ENCODE data around the gene WDFY1.

The WDFY1 gene

DNA sequence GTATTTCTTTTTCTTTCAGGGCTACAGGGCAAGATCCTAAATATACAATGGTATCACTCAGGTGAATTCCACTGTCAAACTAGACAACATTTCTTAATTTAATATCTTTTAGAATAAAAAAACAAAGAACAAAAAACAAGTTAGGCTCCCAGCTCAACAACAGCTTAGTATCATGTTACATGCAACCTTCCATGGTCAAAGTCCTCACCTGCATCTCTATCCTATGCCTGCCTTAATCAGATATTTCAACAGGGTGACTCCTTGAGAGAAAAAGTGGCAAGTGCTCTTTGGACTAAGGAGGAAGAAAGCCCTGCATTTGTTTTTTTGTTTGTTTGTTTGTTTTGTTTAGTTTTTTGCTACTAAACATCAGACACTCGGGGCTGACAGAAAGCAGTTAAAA is 50.2 kb downstream of the WDFY1 start:
- TF ChIP-seq, protein P1, sequence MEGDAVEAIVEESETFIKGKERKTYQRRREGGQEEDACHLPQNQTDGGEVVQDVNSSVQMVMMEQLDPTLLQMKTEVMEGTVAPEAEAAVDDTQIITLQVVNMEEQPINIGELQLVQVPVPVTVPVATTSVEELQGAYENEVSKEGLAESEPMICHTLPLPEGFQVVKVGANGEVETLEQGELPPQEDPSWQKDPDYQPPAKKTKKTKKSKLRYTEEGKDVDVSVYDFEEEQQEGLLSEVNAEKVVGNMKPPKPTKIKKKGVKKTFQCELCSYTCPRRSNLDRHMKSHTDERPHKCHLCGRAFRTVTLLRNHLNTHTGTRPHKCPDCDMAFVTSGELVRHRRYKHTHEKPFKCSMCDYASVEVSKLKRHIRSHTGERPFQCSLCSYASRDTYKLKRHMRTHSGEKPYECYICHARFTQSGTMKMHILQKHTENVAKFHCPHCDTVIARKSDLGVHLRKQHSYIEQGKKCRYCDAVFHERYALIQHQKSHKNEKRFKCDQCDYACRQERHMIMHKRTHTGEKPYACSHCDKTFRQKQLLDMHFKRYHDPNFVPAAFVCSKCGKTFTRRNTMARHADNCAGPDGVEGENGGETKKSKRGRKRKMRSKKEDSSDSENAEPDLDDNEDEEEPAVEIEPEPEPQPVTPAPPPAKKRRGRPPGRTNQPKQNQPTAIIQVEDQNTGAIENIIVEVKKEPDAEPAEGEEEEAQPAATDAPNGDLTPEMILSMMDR (IDR thresholded peaks at IDR 0.05; ENCODE audit: low read depth, low read length): no peak

DNA sequence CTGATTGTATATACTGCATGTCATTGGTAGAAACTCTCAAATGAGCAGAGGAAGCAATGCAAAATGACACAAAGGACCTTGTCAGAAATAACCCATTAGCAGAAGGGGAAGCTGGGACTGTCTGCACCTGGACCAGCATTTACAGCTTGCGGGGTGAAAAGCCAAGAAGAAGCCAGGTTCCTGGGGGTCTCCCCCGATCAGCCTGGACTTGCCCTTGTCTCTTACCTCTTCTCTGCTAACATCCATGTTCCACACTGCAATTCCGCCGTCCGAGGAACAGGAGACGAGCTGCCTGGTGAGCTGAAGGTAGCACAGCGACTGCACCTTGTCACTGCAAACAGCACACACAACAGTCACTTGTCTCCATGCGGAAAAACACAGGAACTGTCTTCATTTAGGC is 51.1 kb downstream of the WDFY1 start:
- no peak overlapping the region for H3K4me3 ChIP-seq (ENCODE audit: low read depth, low read length)
- TF ChIP-seq, protein P1 (IDR thresholded peaks at IDR 0.05; ENCODE audit: low read depth, low read length): no peak

More for the DNA sequence above, 50.2 kb downstream of the WDFY1 start:
- H3K4me3 ChIP-seq (ENCODE audit: low read depth, low read length): no peak overlapping the region

DNA sequence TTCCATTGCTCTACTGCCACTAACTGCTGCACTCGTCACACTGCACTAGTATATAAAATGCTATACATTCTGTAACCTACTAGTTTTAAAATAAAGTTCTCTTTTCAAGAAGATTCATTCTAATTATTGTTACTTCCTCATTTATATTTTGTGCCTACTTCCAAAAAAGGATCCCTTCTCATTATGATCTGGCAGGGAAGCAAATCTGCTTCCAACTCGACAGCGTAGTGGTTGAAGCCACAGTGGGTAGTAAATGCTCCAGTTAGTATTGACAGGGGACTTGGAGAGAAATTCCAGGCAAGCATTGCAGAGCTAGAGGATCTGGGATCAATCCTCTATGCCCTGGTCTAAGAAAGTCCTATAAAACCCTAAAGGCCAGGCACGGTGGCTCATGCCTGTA is 54.4 kb downstream of the WDFY1 start:
- H3K4me3 ChIP-seq (ENCODE audit: low read depth, low read length): no peak overlapping the region
- TF ChIP-seq, protein P1 (IDR thresholded peaks at IDR 0.05; ENCODE audit: low read depth, low read length): no peak

- no peak overlapping the region for H3K4me3 ChIP-seq (ENCODE audit: low read depth, low read length)
- TF ChIP-seq, protein P1 (IDR thresholded peaks at IDR 0.05; ENCODE audit: low read depth, low read length): no peak
These were observed 55.9 kb downstream of the WDFY1 start for GRCh38 chr2:223889229-223889628.

- H3K4me3 ChIP-seq (ENCODE audit: low read depth, low read length): no peak overlapping the region
- TF ChIP-seq, protein P1 (IDR thresholded peaks at IDR 0.05; ENCODE audit: low read depth, low read length): no peak
These were observed 56.9 kb downstream of the WDFY1 start for GRCh38 chr2:223888251-223888650.

GRCh38 chr2:223887127-223887526 is 58.0 kb downstream of the WDFY1 start:
- TF ChIP-seq, protein P1 (IDR thresholded peaks at IDR 0.05; ENCODE audit: low read depth, low read length): no peak
- no peak overlapping the region for H3K4me3 ChIP-seq (ENCODE audit: low read depth, low read length)

DNA sequence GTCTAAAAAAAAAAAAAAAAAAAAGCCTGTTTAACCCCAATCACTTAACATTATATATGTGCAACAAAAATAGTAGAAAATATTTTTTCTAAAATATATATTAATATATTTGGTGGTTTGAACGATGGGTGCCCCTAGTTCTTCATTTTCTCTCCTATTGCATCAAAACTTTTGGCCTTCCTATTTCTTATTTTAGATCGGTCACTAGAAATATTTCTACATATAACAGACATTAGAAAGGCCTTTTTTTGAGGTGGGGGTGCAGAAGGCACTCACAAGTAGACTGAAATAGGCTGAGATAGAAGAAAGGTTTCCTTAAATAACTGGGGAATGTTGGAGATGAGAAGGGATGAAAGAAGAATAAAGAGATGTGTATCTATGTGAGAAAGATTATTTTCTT is 58.4 kb downstream of the WDFY1 start:
- TF ChIP-seq, protein P1 (IDR thresholded peaks at IDR 0.05; ENCODE audit: low read depth, low read length): no peak
- H3K4me3 ChIP-seq (ENCODE audit: low read depth, low read length): no peak overlapping the region

All from WI38 (cell line).